ENCODE measurements around the gene CCND2.
A peak's percentile ranks its signal among the peaks of the same experiment; 100 is the strongest.

The CCND2 gene

DNA sequence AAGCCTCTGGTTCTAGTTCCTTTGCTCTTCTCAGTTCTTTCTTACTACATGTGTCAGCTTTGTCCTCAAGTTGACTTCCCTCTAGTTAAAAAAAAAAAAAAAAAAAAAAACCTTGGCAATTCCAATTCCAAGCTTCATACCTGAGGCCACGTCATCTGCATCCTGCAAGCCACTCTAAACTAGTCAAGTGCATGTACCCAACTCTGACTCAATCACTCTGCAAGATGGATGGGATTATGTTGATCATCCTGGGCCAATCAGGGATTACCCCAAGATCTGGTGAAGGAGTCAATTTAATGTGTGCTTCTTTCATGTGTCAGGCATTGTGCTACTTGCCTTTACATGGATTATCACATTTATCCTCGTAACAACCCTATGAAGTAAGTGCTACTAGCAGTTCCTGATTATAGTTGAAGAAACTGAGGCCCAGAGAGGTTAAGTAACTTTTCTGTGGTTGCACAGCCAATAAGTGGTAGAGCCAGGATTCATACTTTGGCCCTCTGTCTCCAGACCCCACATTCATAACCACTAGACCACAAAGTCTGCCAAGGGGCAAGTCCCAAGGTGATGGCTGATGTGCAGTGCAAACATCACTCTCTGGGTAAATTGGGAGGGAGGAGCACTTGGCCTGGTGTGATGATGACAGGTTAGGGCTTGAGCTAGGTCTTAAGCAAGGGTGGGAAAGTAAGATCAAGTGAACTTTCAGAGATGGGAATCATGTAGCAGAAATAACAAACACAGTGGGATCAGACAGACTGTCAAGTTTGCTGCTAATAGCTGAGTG lies 17.3 kb upstream of the CCND2 start:
- DNase-seq (ENCODE audit: low read depth in 1 of 2, low spot score in 1 of 2), result no peak

DNA sequence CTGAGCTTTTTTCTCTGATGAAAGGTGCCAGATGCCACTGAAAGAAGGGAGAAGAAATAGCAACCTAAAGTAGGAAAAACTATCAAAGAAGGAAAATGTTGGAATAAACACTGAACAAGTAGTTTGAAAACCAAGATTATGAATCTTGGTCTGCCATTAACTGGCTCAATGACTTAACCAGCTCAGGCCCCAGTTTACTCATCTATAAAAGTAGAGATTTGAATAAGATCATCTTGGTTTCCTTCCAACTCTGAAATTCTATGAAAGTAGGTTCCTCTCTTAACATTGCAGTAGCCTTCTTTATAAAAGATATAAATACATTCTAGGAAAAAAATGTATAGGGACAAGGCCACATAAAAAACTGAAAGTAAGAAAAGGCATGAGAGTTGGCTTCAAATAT lies 16.1 kb upstream of the CCND2 start:
- DNase-seq (ENCODE audit: low read depth in 1 of 2, low spot score in 1 of 2), result no peak

GRCh38 chr12:4259099-4259498 lies 14.5 kb upstream of the CCND2 start:
- no peak for DNase-seq (ENCODE audit: low read depth in 1 of 2, low spot score in 1 of 2)

DNA sequence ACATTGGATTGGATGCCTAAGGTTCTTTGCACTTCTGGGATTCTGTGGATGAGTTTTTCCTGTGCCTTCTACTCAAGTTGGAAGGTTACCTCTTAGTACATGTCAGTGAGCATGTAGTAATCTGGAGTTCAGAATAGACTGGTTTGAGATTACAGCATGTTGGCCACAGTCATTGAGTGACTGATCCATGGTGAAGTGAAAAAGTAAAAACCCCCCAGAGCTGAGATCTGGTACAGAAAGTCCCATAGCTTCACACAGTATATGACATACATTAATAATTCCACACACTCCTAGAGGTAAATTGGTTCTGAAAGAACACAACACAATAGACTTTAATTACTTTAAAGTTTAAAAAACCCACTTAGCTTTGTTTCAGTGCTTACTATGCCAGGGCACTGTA lies 11.9 kb upstream of the CCND2 start:
- DNase-seq (ENCODE audit: low read depth in 1 of 2, low spot score in 1 of 2), result no peak

- no peak for DNase-seq (ENCODE audit: low read depth in 1 of 2, low spot score in 1 of 2)
Observed at GRCh38 chr12:4265280-4265679, 8.3 kb upstream of the CCND2 start.

- DNase-seq (ENCODE audit: low read depth in 1 of 2, low spot score in 1 of 2), result no peak
Observed at GRCh38 chr12:4266990-4267389, 6.6 kb upstream of the CCND2 start.

DNA sequence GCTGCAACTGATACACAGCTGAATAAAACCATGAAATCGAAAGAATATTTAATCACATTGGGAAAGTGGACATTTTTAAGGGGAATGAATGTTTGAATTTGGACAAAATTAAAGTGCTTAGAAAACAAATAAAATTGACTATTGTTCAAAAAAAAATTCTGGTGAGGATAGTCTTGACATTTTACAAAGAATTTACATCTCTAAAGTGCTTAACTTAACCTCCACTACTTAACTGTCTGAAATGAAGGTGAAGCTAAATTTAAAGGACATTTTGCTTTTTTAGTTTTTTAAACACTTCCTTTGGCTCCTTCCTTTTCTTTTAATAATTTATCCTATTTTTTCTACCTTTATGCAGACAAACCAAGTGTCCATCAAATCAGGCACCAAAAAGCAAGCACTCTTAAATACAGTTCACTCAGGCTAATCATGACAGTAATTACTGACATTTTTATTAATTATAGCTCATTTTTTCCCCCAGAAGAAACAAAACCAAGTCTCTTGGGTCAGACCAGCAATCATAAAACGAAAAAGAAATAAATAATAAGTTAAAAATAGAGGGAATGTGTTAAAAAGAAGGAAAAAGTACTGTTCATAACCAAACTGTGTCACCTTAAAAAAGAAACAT lies 5.7 kb upstream of the CCND2 start:
- no peak for DNase-seq (ENCODE audit: low read depth in 1 of 2, low spot score in 1 of 2)

DNA sequence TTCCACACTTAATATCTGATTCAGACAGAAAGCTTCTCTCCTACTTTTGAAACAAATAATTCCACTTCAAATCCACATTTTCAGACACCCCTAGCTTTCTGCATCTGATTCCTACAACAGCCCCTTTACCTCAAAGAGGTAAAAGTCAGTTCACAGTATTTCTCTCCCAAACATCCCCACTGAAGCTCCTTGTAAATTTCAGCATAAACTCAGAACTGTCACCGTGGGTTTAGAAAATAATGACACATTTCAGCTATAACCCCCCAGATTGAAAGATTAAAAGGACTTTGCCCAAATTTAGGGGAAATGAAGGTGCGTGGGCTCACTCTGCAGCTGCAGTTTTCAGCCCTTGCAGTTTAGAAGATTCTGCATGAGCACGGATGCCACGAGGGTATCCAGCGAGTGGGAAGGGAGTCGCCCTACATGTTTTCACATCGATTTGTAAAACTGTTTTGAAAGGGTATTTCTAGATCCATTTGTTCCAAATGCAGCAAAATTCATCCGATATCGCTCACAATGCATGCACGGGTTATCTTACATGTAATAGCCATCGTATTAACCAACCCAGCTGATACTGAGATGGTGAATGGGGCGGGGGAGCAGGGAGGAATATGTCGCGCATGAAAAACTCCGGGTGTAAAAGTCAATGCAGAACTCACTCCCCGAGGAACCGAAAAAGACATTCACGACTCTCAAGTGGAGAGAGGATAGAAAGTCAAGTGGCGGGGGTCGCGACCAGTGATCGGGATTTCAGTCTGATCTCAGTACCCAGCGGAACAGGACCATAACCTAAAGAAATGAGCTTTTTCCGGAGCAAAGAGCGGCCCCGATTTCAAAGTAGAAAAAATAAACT lies 5.0 kb upstream of the CCND2 start:
- DNase-seq (ENCODE audit: low read depth in 1 of 2, low spot score in 1 of 2), result no peak

DNA sequence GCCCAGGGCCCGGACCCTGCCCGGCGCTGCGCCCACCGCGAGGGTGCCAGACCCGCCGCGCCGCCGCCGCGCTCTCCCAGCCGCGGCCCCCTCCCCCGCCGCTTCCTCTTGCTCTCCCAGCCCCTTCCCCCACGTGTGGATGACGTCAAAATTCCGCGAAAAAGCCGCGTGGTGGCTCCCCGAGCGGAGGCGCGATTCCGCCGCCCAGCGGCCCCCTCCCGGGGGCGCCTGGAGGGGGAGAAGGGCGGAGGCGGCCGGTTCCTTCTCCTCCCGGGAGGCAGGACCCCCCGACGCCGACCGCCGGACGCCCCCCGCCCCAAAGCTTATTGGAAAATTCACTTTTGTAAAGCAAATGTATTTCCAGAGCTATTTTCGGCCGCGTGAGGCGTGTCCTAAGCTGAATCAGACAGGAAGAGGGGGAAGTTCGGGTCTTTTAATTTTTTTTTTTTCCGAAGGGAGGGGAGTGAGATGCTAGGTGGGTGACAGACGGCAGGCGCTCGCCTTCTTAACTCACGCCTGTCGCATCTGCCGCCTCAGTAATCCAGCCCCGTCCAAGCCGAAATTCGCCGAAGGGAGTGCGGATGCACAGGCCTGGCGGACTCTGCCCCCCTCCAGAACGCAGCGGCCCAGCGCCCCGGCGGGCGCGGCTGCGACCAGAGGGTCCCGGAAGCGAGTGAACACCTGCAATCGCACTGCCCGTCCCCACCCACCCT lies 4.1 kb upstream of the CCND2 start:
- peak; percentile 85 to 87 for DNase-seq (ENCODE audit: low read depth in 1 of 2, low spot score in 1 of 2)

GRCh38 chr12:4270016-4270830 lies 3.3 kb upstream of the CCND2 start:
- no peak for DNase-seq (ENCODE audit: low read depth in 1 of 2, low spot score in 1 of 2)

GRCh38 chr12:4270831-4271716 lies 2.5 kb upstream of the CCND2 start:
- DNase-seq (ENCODE audit: low read depth in 1 of 2, low spot score in 1 of 2), result no peak

GRCh38 chr12:4271717-4272423 lies 1.7 kb upstream of the CCND2 start:
- DNase-seq (ENCODE audit: low read depth in 1 of 2, low spot score in 1 of 2), result peak; percentile 75 to 80

DNA sequence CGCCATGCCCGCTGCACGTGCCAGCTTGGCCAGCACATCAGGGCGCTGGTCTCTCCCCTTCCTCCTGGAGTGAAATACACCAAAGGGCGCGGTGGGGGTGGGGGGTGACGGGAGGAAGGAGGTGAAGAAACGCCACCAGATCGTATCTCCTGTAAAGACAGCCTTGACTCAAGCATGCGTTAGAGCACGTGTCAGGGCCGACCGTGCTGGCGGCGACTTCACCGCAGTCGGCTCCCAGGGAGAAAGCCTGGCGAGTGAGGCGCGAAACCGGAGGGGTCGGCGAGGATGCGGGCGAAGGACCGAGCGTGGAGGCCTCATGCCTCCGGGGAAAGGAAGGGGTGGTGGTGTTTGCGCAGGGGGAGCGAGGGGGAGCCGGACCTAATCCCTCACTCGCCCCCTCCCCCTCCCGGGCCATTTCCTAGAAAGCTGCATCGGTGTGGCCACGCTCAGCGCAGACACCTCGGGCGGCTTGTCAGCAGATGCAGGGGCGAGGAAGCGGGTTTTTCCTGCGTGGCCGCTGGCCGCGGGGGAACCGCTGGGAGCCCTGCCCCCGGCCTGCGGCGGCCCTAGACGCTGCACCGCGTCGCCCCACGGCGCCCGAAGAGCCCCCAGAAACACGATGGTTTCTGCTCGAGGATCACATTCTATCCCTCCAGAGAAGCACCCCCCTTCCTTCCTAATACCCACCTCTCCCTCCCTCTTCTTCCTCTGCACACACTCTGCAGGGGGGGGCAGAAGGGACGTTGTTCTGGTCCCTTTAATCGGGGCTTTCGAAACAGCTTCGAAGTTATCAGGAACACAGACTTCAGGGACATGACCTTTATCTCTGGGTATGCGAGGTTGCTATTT lies 914 bp upstream of the CCND2 start:
- DNase-seq (ENCODE audit: low read depth in 1 of 2, low spot score in 1 of 2), result peak; percentile 41 to 62

- DNase-seq (ENCODE audit: low read depth in 1 of 2, low spot score in 1 of 2), result no peak
Observed at GRCh38 chr12:4273273-4273651, 300 bp upstream of the CCND2 start.

GRCh38 chr12:4274396-4275015 lies 944 bp downstream of the CCND2 start:
- DNase-seq (ENCODE audit: low read depth in 1 of 2, low spot score in 1 of 2), result no peak

DNA sequence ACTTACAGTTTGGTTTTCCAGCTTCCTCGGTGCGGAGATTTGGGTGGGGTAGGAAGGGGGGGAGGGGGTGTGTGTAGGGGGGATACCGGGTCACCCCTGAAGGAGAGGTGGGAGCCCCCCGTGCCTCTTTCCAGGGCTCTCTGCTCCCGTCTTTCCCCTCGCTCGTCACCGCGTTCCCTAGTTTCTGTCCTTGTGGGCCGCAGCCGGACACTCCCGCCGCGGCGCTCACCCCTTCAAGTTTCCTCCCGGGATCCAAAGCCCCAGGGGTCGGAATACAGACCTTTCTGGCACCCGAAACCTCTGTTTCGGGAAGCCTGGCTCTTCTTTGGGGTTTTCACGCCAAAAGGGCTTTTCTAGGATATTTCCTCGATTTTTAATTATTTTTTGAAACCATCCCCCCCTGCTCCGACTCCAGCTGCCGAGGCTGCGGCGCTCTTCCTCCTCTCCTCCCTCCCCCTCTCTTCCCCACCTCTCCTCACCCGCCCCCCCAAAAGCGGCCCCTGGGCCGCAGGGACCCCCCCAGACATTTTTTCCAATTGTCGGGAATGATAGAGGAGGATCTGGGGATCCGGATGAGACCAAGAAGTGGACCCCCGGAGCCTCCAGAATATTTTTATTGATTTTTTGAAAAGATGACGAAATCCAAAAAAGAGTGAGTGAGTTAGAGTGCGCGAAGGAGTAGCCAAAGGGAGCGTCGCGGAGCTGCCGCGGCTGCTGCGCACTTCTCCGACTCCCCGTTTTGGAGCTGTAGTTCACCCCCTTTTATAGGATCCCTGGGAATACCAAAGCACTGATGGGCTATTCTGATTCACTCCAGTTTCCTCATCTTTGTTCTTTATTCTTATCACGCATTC lies 1.7 kb downstream of the CCND2 start:
- DNase-seq (ENCODE audit: low read depth in 1 of 2, low spot score in 1 of 2), result no peak

DNA sequence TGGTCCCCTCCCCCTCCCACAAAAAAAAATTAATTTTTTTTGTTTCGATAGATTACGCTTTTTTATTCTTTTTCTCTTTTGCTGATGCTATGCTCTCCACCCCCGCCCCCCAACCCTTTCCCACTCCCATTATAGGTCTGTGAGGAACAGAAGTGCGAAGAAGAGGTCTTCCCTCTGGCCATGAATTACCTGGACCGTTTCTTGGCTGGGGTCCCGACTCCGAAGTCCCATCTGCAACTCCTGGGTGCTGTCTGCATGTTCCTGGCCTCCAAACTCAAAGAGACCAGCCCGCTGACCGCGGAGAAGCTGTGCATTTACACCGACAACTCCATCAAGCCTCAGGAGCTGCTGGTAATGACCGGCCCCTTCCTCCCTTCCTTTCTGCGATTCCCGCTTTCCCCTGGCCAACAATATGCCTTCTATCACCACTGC lies 2.3 kb downstream of the CCND2 start:
- DNase-seq (ENCODE audit: low read depth in 1 of 2, low spot score in 1 of 2), result no peak

Data from stimulated activated CD4-positive, alpha-beta T cell treated with anti-CD3 and anti-CD28 coated beads, Interleukin-15, amount 100 ng/mL, for 1 hour (primary cell).